GDM1 (cell line): Measurements from ENCODE around the gene TMEM143.
"Not testable (repeated sequence)": the region's sequence is repeated elsewhere in the genome, so short reads cannot be mapped to it uniquely, and the experiment has no call there.

Source experiments
- DNase-seq: peaks from one replicate; lab custom pipeline; 2025; lab: John Stamatoyannopoulos, UW

Gene TMEM143

GRCh38 chr19:48391100-48392005 lies 27.6 kb upstream of the TMEM143 start, which contains the start of gene KDELR1:
Gene KDELR1 (minus strand): TSS chr19:48391551. CDS start chr19:48391358, 193 bp downstream.
- DNase-seq: peak; percentile 52

GRCh38 chr19:48390188-48391099 lies 26.7 kb upstream of the TMEM143 start:
- DNase-seq: peak; percentile 31

GRCh38 chr19:48386981-48387380 lies 23.2 kb upstream of the TMEM143 start:
- no peak for DNase-seq

GRCh38 chr19:48385461-48386087 lies 21.8 kb upstream of the TMEM143 start:
- DNase-seq: no peak

GRCh38 chr19:48382286-48382685 lies 18.5 kb upstream of the TMEM143 start:
- DNase-seq: no peak

GRCh38 chr19:48381178-48381950 lies 17.6 kb upstream of the TMEM143 start:
- no peak for DNase-seq

GRCh38 chr19:48379058-48379457 lies 15.3 kb upstream of the TMEM143 start:
- DNase-seq: no peak

- no peak for DNase-seq
Measured at GRCh38 chr19:48378194-48378570, 14.4 kb upstream of the TMEM143 start.

GRCh38 chr19:48373567-48373966 lies 9.8 kb upstream of the TMEM143 start:
- no peak for DNase-seq

GRCh38 chr19:48372904-48373303 lies 9.2 kb upstream of the TMEM143 start:
- no peak for DNase-seq

- not testable (repeated sequence) for DNase-seq
Measured at GRCh38 chr19:48371771-48372170, 8.0 kb upstream of the TMEM143 start.

- DNase-seq: no peak
Measured at GRCh38 chr19:48371367-48371766, 7.6 kb upstream of the TMEM143 start.

GRCh38 chr19:48370955-48371354 lies 7.2 kb upstream of the TMEM143 start:
- DNase-seq: no peak

GRCh38 chr19:48368936-48369335 lies 5.2 kb upstream of the TMEM143 start:
- DNase-seq: no peak

GRCh38 chr19:48367855-48368254 lies 4.1 kb upstream of the TMEM143 start:
- no peak for DNase-seq

- DNase-seq: no peak
Measured at GRCh38 chr19:48365602-48366001, 1.9 kb upstream of the TMEM143 start.

- DNase-seq: no peak
Measured at GRCh38 chr19:48364598-48365348, 1.0 kb upstream of the TMEM143 start.

- no peak for DNase-seq
Measured at GRCh38 chr19:48363500-48363809, 285 bp downstream of the TMEM143 start.

- DNase-seq: peak; percentile 90
Measured at GRCh38 chr19:48362716-48363499, 832 bp downstream of the TMEM143 start.

- no peak for DNase-seq
Measured at GRCh38 chr19:48361912-48362311, 1.8 kb downstream of the TMEM143 start.
